Large intestine (tissue), 1 donor: Measurements from ENCODE around the gene ABHD16A. TPM values are rescaled to one million over a fixed set of nuclear protein-coding genes. Genes with fewer than 3 reads are reported as not detected.

Source experiments
- polyA plus RNA-seq: library from polyadenylated mRNA; unstranded; fragments of 120-200 nt; gene quantifications from one replicate; pipeline ENCODE4 v1.2.1, GENCODE V29; 2013

The ABHD16A gene
- polyA plus RNA-seq, 1 donor: 62.5 TPM

Other genes starting within 250 kb of the ABHD16A start
- gene MICB, start 205.2 kb downstream of the ABHD16A start, polyA plus RNA-seq: 0.73 TPM
- gene MCCD1, start 174.4 kb downstream of the ABHD16A start, polyA plus RNA-seq: not detected
- 499 TPM for gene DDX39B, start 161.3 kb downstream of the ABHD16A start, polyA plus RNA-seq
- gene ATP6V1G2, start 156.7 kb downstream of the ABHD16A start, polyA plus RNA-seq: 9.1 TPM
- gene NFKBIL1, start 155.7 kb downstream of the ABHD16A start, polyA plus RNA-seq: 23.4 TPM
- gene LTA, start 131.0 kb downstream of the ABHD16A start, polyA plus RNA-seq: 0.96 TPM
- 1.5 TPM for gene TNF, start 127.8 kb downstream of the ABHD16A start, polyA plus RNA-seq
- 20.1 TPM for gene LTB, start 120.9 kb downstream of the ABHD16A start, polyA plus RNA-seq
- 19.8 TPM for gene LST1, start 117.0 kb downstream of the ABHD16A start, polyA plus RNA-seq
- 1.7 TPM for gene NCR3, start 110.3 kb downstream of the ABHD16A start, polyA plus RNA-seq
- gene AIF1, start 88.1 kb downstream of the ABHD16A start, polyA plus RNA-seq: 57.1 TPM
- 122 TPM for gene PRRC2A, start 82.6 kb downstream of the ABHD16A start, polyA plus RNA-seq
- 220 TPM for gene BAG6, start 50.7 kb downstream of the ABHD16A start, polyA plus RNA-seq
- gene APOM, start 47.4 kb downstream of the ABHD16A start, polyA plus RNA-seq: 14.1 TPM
- 21.5 TPM for gene C6orf47, start 42.5 kb downstream of the ABHD16A start, polyA plus RNA-seq
- gene GPANK1, start 38.3 kb downstream of the ABHD16A start, polyA plus RNA-seq: 21.4 TPM
- 196 TPM for gene CSNK2B, start 37.2 kb downstream of the ABHD16A start, polyA plus RNA-seq
- gene LY6G5B, start 33.3 kb downstream of the ABHD16A start, polyA plus RNA-seq: 18.7 TPM
- gene LY6G5C, start 22.3 kb downstream of the ABHD16A start, polyA plus RNA-seq: 2.6 TPM
- 0.07 TPM for gene LY6G6F, start 3.5 kb upstream of the ABHD16A start, polyA plus RNA-seq
- 0.19 TPM for gene LY6G6D, start 12.0 kb upstream of the ABHD16A start, polyA plus RNA-seq
- 0.25 TPM for gene LY6G6C, start 18.4 kb upstream of the ABHD16A start, polyA plus RNA-seq
- 0.88 TPM for gene MPIG6B, start 20.0 kb upstream of the ABHD16A start, polyA plus RNA-seq
- gene DDAH2, start 26.0 kb upstream of the ABHD16A start, polyA plus RNA-seq: 82.6 TPM
- 486 TPM for gene CLIC1, start 33.2 kb upstream of the ABHD16A start, polyA plus RNA-seq
- gene MSH5, start 36.7 kb upstream of the ABHD16A start, polyA plus RNA-seq: 51.0 TPM
- 15.0 TPM for gene SAPCD1, start 59.3 kb upstream of the ABHD16A start, polyA plus RNA-seq
- gene VWA7, start 74.0 kb upstream of the ABHD16A start, polyA plus RNA-seq: 10.1 TPM
- gene VARS1, start 92.4 kb upstream of the ABHD16A start, polyA plus RNA-seq: 34.2 TPM
- 51.4 TPM for gene LSM2, start 103.6 kb upstream of the ABHD16A start, polyA plus RNA-seq
- gene HSPA1L, start 112.0 kb upstream of the ABHD16A start, polyA plus RNA-seq: 2.8 TPM
- gene HSPA1A, start 112.2 kb upstream of the ABHD16A start, polyA plus RNA-seq: 115 TPM
- gene HSPA1B, start 124.4 kb upstream of the ABHD16A start, polyA plus RNA-seq: 241 TPM
- 174 TPM for gene NEU1, start 159.5 kb upstream of the ABHD16A start, polyA plus RNA-seq
- gene SLC44A4, start 175.7 kb upstream of the ABHD16A start, polyA plus RNA-seq: 157 TPM
- gene EHMT2, start 194.4 kb upstream of the ABHD16A start, polyA plus RNA-seq: 50.5 TPM
- 11.8 TPM for gene ZBTB12, start 198.8 kb upstream of the ABHD16A start, polyA plus RNA-seq
- gene C2, start 224.4 kb upstream of the ABHD16A start, polyA plus RNA-seq: 9.3 TPM
- 37.1 TPM for gene CFB, start 242.8 kb upstream of the ABHD16A start, polyA plus RNA-seq